Measurements from ENCODE around the gene STRBP.
"Not testable (repeated sequence)": the region's sequence is repeated elsewhere in the genome, so short reads cannot be mapped to it uniquely, and the experiment has no call there.

The STRBP gene

DNA sequence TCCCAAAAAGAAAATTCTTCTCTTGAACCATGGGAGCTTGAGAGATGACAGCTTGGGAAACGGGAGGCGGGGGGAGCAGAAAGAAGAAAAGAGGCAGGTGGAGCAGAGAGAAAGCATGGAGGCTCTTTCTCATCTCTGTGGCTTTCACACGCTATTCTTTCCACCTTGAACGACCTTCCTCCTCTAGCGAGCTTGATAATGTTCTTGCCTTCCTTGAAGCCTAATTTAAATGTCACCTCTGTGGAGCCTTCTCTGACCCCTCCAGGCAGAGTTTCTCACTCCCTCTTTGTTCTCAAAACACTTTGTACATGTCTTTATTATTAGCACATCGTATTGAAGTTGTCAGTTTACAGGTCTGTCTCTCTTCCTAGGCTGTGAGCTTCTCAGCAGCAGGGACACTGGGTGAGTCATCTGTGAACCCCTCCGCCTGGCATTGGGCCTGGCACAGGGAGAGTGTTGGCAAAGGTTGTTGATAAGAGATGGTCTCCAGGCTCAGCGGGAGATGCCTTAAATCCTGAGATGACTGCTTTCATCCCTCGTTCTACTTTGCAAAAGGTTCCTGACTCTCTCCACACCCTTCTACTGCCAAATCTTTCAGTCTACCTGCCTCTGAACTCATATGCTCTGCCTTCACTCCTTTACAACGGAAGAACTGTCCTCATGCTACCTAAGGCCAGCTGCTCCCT lies 14.1 kb upstream of the STRBP start:
- DNase-seq, result no peak

DNA sequence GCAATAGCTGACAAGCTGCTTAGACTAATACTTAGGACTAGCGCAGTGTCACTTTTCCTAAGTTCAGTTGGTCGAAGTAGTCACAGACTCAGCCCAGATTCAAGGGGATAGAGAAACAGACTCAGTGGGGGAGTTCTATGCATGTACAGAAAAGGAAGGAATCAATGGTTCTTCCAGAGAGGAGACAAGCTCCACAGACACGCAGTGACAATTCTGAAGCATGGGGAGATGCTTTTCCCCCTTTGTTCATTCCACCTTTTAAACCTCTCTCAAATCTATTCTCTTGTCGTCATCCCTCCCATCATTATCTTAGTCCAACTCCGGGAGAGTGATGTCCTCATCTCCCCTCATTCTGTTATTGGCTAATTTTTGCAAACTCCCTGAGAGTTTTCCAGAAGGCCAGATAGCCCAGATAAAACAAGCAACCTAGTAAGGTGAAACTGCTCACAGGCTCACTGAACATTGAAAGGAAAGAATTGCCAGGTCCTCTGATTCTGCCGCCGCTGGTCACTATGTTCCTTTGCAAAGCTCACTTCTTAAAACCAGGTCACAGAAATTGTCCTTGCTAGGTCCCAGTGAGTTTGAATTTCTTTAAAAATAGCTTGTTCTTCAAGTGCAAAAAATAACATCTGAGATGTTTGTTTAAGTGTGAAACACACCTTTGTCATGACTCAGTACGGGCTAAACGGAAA lies 13.4 kb upstream of the STRBP start:
- no peak for DNase-seq

DNA sequence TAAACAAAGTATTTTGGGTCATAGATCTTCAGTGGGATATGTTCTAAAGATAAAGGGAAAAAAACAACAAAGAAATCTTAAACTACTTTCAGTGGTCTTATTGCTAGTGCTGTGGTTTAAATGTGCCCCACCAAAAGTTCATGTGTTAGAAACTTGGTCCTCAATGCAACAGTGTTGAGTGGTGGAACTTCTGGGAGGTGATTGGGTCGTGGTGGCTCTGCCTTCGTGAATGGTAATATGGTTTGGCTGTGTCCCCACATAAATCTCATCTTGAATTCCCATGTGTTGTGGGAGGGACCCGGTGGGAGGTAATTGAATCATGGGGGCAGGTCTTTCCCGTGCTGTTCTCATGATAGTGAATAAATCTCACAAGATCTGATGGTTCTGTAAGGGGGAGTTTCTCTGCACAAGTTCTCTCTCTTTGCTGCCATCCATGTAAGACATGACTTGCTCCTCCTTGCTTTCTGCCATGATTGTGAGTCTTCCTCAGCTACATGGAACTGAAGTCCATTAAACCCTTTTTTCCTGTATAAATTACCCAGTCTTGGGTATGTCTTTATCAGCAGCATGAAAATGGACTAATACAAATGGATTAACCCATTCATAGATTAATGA lies 10.6 kb upstream of the STRBP start:
- not testable (repeated sequence) for DNase-seq

DNA sequence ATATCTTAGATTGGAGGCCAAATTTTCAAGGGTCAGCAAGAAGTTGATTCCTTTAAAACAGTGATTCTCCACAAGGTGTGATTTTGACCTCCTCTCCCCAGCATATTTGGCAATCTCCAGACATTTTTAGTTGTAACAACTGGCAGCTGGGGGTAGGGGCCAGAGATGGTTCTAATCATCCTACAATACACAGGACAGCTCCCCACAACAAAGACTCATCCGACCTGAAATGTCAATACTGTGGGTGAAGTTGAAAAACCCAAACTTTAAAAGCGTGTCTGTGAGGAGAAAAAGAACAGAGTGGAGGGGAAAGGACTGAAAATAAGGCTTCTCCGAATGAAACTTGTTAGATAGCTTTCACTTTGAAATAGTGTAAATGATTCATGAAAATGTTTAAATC lies 10.0 kb upstream of the STRBP start:
- DNase-seq, result no peak

DNA sequence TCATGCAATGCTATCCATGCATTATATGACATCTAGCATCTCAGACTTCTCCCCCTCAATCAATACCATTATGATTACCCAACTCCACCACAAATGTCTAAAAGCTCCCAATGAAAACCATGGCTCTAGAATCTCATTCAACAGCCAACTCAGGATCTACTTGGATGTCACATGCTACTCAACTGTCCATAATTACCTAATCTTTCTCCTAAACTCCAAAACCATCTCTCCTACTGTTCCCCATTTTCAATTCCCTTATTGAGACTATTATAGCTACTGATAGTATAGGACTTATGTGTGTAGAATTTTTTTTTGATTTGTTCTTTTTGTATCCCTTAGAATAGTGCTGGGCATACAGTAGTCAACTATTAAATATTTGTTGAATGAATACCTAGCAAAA lies 8.2 kb upstream of the STRBP start:
- no peak for DNase-seq

DNA sequence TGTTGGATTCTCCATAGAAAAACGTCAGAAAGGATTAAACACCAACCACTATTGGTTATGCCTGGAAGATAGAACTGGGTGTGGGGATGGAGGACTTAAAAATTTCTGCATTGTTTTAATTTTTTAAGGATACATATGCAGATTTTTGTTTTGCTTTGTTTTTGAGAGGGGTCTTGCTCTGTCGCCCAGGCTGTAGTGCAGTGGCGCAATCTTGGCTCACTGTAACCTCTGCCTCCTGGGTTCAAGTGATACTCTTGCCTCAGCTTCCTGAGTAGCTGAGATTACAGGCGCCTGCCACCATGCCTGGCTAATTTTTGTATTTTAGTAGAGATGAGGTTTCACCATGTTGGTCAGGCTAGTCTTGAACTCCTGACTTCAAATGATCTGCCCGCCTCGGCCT lies 2.7 kb upstream of the STRBP start:
- not testable (repeated sequence) for DNase-seq

DNA sequence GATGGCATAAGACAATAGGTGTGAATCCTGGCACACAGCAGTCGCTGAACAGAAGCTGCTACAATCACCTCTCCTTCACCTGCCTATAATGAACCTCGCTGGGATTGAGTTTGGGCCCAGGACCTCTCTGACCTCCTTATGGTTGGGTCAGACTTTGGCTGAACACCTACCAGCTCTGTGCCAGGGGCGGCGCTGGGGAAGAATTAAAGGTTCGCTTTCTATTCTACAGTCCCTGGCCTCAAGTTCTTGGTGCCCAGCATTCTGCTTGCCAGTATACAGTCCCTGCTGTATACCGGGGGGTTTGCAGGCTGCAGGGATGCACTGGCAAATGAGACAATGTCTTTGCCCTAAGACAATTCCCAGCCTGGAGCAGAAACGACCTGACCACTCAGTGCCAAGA lies 895 bp upstream of the STRBP start:
- DNase-seq, result no peak

DNA sequence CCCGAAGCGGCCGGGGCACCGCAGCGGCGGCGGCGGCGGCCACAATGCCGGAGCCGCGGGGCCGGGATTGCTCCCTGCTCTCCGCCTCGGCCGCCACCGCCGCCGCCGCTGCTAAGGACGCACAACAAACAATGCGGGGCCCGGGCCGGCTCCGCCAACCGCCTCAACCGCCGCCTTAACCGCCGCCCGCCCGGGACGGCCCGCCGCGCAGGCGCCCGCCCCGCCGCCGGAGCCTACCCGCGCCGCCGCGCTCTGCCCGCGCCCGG lies 254 bp downstream of the STRBP start:
- no peak for DNase-seq

DNA sequence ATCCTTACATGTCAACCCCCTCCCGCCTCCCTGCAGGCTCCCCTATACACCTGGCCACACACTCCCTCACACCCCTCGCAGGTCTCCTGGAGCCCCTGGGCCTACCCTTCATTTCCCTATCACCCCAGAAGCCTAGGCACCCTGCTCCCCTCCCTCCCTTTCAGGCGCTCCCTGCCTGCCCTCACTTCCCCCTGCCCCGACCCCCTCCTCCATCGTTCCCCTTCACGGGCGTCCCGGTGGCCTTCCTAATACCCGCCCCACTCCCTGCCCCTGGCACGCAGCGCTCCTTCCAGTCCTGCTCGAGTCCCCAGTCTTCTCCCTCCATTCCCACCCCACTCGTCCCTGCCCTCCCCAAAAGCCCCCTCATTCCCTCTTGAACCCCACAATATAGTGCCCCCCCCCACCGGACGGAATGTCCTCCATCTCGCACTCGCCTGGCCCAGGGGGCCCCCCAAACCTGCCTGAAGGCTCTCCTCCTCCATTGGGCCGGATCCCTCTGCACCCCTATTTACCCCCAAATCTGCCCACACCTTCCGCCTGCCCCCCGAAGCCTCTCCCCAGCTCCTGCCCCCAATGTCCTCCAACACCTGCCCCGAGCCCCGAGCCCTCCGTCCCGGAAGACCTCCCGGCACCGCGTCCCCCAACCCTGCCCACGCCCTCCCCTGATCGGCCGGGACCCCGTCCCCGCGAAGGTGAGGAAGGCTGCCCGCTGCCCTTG lies 746 bp downstream of the STRBP start:
- DNase-seq, result no peak

DNA sequence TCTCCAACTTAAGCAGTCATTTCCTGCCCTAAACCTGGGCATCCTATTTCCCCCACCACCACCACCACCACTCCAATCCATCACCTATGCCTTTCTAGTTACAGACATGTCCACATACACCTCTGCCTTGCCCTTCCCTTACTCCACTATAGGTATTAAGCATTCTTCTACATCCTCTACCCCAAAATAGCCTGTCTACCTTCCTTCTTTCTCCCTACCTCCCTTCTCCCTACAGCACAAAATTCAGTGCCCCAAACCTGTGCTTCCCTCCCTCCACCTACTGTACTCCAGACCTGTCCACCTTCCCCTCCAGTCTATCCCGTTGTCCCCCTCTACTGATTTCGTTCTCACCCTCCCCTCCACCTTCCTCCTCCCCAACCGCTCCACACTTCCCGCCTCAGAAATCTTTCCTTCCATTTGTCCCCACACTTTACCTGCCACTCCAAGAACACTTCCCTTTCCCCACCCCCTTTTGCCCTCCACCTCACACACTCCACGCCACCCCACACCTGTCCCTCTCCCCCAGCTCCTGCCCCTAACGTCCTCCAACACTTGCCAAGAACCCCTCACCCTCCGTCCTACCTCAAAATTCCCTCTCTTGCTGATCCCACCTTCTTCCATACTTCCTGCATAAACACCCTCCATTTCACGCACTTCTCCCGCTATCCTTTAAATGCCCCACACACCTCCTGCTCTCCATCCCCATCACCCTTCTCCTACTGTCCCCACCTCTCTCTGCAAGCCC lies 1.6 kb downstream of the STRBP start:
- no peak for DNase-seq

DNA sequence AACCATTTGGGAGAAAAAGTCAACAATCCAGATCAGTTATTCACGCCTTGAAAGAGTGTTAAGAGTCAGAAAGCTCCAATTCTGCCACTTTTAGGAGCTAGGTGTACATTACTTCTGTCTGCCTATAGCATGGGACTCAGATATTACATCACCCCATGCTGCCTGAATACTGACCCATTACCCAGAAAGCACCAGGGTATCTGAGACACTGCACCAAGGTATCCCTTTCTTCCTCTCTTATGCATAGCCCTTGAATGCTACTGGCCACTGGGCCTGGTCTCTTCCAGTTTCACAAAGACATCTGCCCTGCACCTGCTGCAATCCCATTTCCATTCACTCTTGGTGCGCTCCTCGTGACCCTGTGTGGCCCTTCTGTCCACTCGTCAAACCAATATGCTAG lies 2.6 kb downstream of the STRBP start:
- no peak for DNase-seq

DNA sequence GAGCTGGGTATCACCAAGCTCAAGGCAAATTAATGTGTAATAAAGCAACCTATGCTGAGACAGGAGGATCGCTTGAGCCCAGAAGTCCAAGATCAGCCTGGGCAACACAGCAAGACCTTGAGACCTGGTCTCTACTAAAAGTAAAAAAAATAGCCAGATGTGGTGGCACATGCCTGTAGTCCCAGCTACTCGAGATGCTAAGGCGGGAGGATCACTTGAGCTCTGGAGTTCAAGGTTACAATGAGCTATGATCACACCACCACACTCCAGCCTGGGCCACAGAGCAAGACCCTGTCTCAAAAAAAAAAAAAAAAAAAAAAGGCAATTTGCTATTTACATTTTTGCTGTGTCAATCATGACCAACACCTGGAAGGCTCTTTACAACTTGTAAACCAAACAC lies 5.2 kb downstream of the STRBP start:
- no peak for DNase-seq

DNA sequence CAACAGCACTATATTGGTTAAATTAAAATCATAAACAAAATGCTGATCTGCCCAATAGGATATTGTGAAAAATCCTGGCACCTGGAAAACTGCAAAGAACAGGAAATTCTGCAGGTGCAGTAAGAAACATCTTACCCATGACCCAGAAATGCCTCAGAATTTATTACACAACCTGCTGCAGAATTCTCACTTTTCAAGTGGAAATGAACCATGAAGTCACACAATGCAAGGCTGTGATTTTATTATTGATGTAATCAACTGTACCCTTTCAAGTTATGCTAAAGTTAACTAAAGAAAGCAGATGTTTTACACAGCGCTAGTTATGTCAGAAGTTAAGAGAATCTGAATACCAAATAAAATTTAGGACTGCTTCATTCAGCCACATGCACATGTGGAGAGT lies 6.0 kb downstream of the STRBP start:
- no peak for DNase-seq

DNA sequence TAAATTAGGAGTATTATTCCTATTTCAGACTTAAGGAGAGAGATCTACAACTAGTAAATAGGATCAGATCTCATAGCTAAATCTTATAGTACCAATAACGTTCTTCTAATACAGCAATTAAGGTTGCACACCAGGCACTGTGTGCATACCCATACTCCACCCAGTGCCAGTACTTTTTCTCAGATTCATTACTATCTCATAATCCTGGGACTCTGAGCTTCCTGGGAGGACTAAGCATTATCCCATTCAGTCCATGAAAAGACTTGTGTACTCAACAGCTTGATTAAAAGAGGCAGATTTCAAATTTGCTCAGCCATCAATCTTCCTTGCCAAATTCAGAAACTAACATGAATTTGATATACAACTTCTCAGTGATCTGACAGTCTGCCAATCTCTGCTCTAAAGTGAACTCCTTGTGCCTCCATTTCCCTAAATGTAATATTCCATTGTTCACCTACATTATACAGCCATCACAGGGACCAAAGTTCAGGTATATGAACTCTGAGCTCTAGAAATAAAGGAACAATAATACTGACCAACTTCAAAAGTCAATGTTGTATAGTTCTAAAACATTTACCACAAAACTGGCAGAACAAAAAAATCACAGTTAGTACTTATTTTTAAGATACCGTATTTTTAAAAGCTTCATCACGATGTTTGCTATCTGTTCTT lies 7.2 kb downstream of the STRBP start:
- no peak for DNase-seq

DNA sequence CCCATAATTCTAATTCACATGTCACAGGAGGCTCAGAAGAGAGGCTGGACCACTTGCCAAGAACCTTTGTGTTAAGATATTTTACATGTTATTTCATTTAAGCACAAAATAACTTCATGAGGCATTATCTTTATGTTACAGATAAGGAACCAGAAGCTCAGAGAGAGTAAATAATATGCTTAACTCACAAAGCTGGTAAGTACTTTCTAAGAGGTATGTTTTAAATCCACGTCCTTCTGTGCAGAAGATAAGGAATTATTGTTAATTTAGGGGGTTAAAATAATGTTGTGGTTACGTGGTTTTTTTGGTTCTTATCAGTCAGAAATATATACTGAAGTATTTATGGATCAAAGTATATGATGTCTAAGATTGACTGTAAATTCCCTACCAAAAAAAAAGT lies 8.0 kb downstream of the STRBP start:
- DNase-seq, result no peak

DNA sequence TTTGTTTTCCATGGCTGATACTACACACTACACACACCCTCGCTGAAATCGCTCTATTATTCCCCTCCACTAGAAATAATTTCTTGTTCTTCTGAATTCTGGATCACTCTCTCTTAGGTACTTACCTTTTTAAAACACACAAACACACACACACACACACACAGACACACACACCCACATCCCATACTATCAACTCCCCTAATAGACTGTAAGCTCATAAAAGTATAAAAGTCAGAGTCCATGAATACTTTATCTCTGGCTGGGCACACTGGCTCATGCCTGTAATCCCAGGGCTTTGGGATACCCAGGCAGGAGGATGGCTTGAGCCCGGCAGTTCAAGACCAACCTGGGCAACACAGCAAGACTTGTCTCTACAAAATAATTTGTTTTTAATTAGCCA lies 11.1 kb downstream of the STRBP start:
- DNase-seq, result no peak

DNA sequence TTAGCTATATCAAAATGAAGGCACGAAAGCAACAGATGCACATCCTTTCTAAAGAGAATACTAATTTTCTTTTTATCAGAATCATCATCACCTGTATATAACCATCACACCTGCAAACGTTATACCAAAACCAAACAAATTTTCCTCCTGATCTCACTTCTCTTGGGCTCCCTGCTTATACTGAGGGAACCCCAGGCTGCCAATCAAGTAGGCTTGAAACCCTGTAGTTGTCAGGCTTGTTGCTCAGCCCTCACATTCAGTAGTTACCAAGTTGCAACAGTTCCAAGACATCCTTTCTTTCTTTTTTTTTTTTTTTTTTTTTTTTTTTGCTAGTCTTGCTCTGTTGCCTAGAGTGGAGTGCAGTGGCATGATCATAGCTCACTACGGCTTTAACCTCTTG lies 12.7 kb downstream of the STRBP start:
- DNase-seq, result no peak

DNA sequence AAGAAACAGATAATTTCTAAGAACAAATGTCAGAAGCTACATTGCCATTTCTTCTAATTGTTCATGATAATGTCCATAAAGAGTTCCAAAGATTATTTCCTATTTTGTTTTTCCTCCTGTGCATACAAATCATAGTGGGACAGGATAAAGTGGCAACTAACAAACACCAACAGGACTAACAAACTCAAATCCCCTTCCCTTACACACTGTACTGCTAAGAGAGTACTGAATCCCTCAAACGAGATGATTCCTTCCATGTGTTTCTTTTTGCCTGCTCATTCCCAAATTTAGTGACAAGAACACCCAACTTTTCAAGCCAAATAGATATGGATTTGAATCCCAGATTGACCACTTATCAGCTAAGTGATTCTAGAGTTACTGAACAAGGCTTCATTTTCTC lies 15.2 kb downstream of the STRBP start:
- no peak for DNase-seq

DNA sequence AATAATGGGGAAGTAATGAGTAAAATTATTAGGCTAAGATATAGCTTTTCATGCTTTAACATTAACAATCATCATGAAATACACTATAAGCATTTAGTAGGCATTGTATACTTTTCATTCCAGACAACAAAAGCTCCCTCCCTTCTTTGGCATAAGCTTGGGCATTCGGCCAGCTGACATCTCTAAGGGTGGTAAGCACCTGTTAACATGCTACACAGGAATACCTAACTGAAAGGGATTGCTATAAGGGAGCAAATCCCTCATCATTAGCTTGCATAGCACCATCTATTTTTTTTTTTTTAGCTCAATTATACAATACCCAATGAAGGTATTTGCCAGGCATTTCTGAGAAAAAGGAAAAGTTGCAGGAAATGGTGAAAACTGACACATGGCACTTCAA lies 16.6 kb downstream of the STRBP start:
- DNase-seq, result no peak

DNA sequence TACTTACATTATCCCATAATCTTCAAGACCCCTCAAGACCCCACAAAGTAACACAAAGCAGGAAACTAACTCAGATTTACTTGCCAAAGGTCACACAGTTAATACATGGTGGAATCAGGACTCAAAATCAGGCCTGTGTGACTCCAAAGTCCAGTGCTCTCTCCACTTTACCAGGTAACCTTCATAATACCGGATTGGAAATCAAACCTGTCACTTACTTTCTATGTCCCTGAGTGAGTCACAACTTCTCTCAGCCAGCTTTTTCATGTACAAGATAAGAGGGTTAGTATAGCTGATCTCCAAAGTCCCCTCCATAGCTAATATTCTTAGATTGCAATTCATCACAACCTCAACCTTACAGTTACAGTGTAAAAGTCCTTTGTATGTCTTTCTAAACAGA lies 17.1 kb downstream of the STRBP start:
- DNase-seq, result no peak

DNA sequence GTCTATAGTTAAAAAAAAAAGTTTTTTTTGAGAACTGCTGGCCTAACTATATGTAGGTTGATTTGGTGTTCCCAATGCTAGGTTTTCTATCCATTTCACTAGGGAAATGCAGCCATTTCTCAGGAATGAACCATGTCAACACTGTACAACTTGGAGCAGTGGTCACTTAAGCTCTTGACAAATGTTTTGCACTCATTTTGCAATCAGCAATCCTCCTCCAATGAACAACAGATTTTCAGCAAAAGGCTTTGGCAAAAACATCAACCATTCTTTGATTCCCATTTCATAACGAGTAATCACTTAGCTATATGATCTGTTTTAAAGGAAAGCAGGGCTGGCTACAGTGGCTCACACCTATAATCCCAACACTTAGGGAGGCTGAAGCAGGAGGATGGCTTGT lies 17.9 kb downstream of the STRBP start:
- DNase-seq, result no peak

DNA sequence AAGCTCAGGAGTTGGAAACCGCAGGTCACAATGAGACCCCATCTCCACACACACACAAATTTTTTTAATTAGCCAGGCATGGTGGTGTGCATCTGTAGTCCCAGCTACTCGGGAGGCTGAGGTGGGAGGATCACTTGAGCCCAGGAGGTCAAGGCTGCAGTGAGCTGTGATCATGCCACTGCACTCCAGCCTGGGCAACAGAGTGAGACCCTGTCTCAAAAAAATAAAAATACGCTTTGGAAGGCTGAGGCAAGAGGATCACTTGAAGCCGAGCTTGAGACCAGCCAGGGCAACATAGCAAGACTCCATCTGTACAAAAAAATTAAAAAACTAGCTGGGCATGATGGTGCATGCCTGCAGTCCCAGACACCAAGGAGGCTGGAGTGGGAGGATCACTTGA lies 19.2 kb downstream of the STRBP start:
- not testable (repeated sequence) for DNase-seq

DNA sequence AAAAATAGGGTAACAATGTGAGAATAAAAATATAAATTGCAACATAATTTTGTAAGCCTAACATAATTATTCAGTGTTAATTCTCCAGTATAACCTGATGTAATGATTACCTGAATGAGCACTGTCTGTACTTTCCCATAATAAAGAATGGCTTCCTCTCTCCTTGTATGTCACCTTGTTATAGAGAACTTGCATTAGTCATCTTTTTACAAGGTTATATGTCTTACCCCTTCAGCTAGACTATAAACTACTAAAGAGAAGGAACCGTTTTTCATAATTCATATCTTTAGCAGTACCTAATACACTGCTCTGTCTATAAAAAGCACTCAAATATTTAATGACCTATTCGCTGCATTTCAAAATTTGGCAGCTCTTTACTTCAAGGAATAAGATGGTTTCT lies 19.8 kb downstream of the STRBP start:
- DNase-seq, result no peak

Measured in stimulated activated CD4-positive, alpha-beta T cell treated with anti-CD3 and anti-CD28 coated beads, Interleukin-1b, Interleukin-23, amount 100 ng/mL, for 48 hours (primary cell).